Suppressor macrophage (primary cell): ENCODE results near the gene PCBP3.
A peak's percentile ranks its signal among the peaks of the same experiment; 100 is the strongest.

ENCODE experiments used
- DNase-seq, 4 experiments: peaks; one replicate each; pipeline ENCODE4 v3.0.0-alpha.2; 2020 to 2022

PCBP3 gene

DNA sequence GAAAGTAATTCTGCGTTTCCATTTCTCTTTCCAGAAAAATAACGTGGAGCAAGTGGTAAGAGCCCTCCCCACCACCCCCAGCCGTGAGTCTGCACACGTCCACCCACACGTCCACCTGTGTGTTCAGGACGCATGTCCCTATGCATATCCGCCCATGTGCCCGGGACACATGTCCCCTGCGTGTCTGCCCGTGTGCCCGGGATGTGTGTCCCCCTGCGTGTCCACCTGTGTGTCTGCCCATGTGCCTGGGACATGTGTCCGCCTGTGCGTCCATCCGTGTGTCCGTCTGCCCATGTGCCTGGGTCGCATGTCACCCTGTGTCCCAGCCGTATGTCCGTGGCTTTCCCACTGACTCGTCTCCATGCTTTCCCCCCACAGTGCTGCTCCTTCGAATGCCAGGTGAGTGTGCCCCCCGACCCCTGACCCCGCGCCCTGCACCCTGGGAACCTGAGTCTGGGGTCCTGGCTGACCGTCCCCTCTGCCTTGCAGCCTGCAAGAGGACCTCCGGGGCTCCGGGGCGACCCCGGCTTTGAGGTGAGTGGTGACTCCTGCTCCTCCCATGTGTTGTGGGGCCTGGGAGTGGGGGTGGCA is 343.7 kb downstream of the PCBP3 start:
- DNase-seq = no peak

DNA sequence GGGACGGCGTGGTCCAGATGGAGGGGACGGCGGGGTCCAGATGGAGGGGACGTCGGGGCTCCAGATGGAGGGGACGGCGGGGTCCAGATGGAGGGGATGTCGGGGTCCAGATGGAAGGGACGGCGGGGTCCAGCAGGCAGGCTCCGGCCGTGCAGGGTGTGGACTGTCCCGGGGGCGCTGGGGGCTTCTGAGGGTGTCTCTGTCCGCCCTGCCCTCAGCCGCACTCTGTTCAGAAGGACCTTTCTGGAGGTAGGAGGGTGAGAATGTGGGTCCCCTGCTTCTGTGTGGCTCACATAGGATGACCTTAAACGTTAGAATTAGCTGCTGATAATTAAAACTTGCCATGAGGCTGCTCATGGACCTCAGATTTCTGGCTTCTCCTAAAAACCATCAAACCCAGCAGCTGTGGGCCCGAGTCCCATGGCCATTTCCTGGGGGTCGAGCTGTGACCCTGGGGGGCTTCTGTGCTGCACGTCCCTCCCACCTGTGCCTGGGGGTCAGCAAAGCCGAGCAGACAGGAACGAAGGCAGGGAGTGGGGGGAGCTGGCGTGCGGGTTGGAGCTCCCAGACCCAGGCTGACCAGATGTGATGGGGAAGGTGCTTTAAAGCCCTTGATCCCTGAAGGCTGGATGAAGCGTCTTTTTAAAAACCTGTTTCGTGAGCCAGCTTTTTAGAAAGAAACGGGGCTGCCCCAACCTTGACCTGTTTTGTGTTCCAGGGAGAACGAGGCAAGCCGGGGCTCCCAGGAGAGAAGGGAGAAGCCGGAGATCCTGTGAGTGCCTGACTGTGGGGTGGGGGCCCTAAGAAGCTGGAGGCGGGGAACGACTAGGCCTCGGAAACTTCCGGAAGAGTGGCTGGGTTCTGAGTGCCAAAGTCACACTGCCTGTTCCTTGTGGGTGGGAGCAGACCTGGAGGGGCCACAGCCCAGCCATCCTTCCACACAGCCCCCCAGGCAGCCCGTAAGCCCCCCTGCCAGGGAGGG is 345.1 kb downstream of the PCBP3 start:
- no peak for DNase-seq

DNA sequence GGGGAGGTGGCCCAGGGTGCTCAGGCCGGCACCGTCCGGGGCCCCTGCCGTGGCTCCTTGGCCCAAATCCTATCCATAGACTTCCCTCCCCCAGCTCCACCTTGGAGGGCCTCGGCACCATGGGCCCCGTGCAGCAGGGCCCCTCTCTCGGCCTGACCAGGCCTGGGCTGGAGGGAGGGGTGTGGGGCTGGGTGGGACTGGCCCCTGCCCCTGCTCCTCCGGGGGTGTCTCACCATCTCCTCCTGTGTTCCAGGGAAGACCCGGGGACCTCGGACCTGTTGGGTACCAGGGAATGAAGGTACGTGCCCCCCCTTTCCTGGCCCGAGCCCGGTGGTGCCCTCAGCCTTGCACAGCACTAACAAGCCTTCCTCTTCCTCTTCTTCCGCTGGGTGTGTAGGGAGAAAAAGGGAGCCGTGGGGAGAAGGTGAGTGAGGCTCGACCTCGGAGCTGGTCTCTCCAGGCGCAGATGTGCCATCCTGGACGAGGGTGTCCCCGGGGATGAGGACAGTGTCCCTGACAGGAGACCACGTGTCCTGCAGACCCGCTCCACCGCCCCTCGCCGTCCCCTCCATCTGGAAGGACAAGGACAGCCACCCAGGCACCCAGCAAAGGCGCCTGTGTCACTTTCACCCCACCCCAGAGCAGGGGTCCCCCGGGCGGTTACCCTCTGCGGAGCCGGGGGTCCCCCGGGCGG is 346.0 kb downstream of the PCBP3 start:
- DNase-seq = no peak

DNA sequence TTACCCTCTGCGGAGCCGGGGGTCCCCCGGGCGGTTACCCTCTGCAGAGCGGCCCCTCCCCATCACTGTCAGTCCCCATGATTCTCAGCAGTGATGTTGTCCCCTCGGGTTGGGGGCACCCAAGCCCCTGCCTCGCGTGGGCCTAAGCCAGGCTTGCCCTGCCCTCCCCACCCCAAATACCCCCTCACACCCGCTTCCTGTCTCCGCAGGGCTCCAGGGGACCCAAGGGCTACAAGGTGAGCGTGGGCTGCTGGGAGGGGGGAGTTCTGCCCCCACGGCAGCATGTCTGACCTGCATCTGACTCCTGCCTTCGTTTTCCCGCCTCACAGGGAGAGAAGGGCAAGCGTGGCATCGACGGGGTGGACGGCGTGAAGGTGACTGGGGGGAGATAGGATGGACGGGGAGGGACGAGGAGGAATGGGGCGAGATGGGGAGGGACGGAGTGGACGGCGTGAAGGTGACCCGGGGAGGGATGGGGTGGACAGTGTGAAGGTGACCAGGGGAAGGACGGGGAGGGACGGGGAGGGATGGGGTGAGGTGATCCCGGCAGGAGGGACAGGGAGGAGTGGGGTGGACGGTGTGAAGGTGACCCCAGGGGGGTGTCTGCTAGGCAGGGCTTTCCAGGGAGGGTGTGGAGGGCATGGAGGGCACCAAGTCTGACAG is 346.7 kb downstream of the PCBP3 start:
- no peak for DNase-seq

DNA sequence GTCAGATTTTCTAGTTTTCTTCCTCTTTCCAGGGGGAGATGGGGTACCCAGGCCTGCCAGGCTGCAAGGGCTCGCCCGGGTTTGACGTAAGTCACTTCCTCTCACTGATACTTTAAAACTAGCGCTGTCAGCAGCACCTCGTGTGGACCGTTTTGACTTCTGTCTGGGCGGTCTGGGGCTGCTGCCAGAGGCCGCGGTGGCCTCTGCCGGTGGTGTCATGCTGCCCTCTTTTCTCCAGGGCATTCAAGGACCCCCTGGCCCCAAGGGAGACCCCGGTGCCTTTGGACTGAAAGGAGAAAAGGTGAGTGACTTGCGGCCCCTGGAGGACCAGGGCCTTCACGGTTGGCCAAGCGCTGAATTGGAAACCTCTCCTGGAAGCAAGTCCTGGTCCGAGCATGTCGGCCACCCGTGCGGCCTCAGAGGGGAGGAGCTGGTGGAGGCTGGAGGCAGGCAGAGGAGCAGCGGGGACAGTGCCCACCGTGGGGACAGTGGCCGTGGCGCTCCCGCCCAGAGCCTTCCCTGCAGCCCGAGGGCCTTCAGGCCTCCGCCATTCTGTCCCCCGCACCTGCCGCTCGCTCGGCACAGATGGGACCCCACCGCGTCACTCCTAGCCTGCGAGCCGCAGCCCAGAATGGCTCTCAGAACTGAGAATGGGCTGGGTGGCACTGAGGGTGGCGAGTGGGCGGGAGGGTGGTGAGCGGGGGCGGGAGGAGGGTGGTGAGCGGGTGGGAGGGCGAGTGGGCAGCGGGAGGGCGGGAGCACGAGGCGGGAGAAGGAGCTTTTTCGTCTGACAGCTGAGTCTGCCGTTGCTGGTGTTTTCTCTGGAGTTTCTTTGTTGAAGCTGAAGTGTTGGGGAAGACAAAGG is 347.4 kb downstream of the PCBP3 start:
- DNase-seq = peak in 2 of 4 experiments; percentile 9 to 13

DNA sequence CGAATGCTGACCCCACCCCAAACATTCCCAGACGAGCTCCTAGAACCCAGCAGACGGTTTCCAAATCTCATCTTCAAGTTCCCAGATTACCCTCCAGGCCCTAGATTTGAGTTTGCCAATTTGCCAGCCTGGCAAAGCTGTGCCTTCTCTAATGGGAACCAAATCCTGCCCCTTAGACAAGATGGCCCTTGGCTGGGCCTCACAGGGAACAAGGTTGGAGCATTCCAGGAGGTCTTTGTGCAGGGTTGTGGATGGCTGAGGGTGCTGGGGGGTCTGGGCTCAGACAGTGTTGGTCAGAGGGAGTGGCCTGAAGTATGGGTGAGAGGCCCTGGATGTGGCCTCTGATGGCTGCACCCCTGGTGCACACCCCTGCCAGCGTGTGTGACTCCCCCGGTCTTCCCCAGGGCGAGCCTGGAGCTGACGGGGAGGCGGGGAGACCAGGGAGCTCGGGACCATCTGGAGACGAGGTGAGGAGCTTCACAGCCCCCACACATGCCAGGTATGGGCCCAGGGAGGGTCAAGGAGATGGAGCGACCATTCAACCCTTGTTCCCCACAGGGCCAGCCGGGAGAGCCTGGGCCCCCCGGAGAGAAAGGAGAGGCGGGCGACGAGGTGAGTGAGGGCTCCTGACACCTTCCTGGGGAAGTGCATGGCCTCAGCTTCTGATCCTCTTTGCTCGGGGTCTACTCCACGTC is 348.2 kb downstream of the PCBP3 start:
- peak in 1 of 4 experiments; percentile 1 for DNase-seq
